ENCODE results near the gene AMPD2. TPM values are rescaled to one million over a fixed set of nuclear protein-coding genes. Genes with fewer than 3 reads are reported as not detected.
"Not testable (repeated sequence)": the region's sequence is repeated elsewhere in the genome, so short reads cannot be mapped to it uniquely, and the experiment has no call there.

The AMPD2 gene
- total RNA-seq, 1 donor from 2014 or later: 91.8 TPM

DNA sequence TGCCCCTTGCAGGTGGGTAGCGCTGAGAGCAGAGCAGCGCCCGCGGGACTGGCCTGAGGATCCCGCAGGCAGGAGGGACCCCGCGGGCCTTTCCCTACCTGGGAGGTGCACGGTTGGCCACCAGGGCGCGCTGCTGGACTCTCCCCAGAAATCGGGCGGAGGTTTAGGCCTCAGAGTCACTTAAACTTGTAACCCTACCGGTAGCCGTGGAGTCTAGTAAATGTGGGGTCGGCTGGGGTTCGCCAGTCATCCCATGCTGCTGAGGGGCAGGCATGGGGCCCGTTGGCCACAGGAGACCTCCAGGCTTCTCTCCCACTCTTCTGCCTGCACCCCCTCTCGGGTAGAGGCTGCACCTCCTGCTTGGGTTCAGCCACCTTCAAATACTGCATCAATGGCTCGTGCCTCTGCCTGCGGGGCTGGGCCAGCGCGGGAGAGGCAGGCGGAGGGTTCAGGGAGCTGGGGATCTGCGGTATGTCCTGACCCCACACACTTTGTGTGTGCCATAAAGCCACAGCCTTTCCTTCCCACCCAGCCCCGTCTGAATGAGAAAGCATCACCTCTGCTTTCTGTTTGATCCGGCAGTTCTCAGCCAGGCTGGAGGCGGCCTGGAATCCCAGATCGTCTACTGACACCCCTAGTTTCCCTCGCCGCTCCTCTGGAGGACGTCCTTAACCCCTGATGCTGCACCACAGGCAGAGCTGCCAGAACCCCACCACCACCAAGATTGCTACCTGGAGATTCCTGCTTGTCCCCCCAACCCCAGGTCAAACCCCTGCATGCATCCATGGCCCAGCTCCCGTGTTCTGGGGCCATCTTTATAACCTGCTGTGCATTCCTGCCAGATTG is 24.0 kb downstream of the AMPD2 start:
- intact Hi-C loops (cut with micrococcal nuclease): loop anchor here (1.0 to 5.0 kb wide), 4 partner anchors 44 to 341 kb away; partner anchors contain the start of genes AHCYL1, CSF1 and GSTM1

DNA sequence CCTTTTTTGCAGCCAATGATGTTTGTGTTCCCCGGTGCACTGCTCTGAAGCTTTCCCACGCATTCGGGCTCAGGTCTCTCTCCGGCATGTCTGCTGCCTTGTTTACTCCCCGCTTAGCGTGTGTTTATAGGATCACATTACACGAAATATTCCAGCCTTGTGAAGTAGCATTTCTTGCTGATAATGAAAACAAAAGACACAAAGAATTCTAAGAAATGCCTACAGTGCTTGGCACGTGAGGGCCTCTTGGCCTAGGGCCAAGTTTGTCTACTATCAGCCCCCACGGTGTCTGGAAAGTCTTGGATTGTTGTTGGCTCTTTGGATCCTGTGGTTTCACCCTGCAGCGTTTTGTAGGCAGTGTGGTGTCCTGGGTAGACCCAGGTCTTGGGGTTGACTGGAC is 25.0 kb downstream of the AMPD2 start:
- intact Hi-C loops (cut with micrococcal nuclease): loop anchor here (5.0 kb wide), 1 partner anchor 268 kb away; the partner anchor contains the start of gene CSF1

DNA sequence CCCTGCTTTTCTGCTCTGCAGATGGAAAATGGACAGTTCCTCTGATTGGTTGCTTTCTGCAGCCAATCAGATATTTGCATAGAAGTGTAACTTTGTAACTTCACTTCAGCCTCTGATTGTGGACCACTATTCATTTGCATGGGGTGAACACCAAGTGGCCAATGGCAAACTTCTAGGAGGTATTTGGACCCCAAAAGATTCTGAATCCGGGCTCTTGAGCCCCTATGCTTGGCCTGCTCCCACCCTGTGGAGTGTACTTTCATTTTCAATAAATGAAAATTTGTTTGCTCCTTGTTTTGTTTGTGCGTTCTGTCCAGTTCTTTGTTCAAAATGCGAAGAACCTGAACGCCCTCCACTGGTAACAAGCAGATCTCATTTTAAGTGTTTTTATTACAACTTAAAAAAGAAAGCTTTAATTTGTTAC is 29.9 kb downstream of the AMPD2 start:
- intact Hi-C loops (cut with micrococcal nuclease): no loop called here

- intact Hi-C loops (cut with micrococcal nuclease): no loop called here
Measured at GRCh38 chr1:109650609-109651008, 31.0 kb downstream of the AMPD2 start.

DNA sequence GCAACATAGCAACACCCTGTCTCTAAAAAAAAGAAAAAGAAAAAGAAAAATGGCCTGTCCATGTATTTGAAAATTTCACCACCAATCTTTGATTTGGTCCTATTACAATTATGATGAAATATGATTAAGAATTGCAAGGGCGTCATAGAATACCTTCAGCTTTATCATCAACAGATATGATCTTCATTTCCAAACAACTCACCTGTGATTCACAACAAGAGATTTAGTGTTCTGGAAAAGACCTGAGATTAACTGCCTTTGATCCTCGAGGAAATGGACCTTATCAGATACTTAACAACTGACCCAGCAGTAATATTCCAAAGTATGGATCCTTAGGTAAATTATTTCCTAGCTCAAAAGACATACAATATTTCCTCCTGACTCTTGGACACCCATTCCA is 32.8 kb downstream of the AMPD2 start:
- intact Hi-C loops (cut with micrococcal nuclease): no loop called here

DNA sequence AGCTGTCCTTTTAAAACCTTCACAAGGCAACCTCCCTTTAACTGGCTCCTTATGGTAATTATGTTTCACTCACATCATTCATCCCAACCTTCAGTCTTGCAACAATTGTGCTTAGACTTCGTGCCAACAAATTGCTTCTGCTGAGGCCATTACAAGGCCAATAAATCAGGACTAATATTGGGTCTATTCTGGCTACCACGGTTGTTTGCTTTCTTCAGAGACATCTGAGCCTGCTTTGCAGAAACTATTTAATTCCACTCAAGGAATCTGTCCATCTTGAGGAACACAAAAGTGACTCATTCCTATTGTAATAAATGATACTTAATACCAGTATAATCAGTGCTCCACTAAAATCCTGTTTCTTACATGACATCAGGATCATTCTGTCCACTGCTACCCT is 33.7 kb downstream of the AMPD2 start:
- intact Hi-C loops (cut with micrococcal nuclease): no loop called here

DNA sequence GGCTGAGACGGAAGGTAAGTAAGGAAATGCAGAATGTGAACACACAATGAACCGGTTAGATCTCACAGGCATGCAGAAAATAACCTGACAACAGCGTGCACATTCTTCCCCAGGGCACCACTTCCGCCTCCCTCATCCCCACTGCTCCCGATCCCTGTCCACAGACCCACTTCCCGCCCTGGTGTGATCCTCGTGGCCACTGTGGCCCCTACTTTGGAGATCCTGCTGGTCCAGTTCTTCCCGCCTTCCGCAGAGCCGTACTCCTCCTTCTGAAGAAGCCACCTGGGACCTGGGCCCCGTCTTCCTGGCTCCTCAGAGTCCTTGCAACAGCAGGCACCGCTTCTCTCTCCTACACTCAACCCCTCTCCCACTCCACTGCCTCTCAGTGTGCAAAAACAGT is 34.9 kb downstream of the AMPD2 start:
- intact Hi-C loops (cut with micrococcal nuclease): no loop called here

- intact Hi-C loops (cut with micrococcal nuclease): no loop called here
Measured at GRCh38 chr1:109655615-109656519, 36.2 kb downstream of the AMPD2 start, which contains the start of gene GSTM4. Gene GSTM4 (plus strand): TSS chr1:109656099. CDS start chr1:109656390, 291 bp downstream.

GRCh38 chr1:109657395-109657794 is 37.8 kb downstream of the AMPD2 start:
- intact Hi-C loops (cut with micrococcal nuclease): no loop called here

DNA sequence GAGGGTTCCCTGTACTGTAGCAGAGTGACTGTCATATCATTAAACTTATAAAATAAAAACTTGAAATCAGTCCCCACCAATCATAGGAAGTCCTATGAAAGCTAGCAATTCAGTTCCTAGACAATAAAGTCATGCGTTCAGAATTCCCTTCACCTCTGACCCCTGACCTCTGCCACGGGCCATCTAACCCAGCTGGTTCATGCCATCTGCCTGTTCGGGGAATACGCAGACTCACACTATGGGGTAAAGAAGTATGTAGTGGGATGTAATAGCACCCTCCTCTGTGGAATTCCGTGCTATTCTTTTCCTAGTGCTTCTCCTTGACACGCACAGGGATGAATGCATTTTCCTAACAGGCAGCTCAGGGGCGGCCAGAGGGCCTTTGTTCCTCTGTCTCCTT is 38.3 kb downstream of the AMPD2 start:
- intact Hi-C loops (cut with micrococcal nuclease): no loop called here

- intact Hi-C loops (cut with micrococcal nuclease): no loop called here
Measured at GRCh38 chr1:109658533-109659042, 39.0 kb downstream of the AMPD2 start.

DNA sequence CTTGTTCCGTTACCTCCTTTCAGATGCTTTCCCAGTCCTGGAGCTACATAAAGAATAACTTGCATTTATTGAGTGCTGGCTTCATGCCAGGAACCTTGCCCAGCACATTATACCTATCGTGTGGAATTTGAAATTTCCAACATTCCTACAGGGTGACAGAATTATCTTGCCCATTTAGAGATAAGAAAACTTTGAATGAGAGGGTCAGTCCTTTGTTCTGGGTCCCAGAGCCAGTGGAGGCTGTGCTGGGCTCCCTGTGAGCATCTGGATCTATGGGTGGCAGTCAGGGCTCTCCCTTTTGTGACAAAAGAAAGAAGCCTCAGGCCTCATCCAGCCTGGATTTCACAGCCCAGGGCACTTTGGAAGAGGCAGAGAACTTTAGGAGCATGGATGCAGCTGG is 39.5 kb downstream of the AMPD2 start:
- intact Hi-C loops (cut with micrococcal nuclease): no loop called here

GRCh38 chr1:109659997-109660690 is 40.5 kb downstream of the AMPD2 start:
- intact Hi-C loops (cut with micrococcal nuclease): no loop called here

DNA sequence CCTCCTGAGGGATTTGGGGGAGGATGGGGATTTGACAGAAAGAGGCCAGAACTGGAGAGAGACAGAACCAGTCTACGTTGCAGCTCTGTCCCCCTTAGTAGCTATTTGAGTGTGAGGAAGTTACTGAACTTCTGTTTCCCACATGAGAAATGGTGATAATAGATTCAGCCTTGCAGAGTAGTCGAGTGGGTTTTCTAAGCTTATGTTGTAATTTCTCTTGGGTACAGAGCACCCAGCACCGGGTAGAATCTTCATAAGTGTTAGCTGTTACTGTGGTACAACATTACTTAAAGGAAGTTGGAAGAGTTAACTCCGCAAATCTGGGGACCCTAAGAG is 41.0 kb downstream of the AMPD2 start:
- intact Hi-C loops (cut with micrococcal nuclease): not testable (repeated sequence)

GRCh38 chr1:109661391-109661790 is 41.8 kb downstream of the AMPD2 start:
- intact Hi-C loops (cut with micrococcal nuclease): no loop called here

GRCh38 chr1:109664671-109665070 is 45.0 kb downstream of the AMPD2 start:
- intact Hi-C loops (cut with micrococcal nuclease): no loop called here

DNA sequence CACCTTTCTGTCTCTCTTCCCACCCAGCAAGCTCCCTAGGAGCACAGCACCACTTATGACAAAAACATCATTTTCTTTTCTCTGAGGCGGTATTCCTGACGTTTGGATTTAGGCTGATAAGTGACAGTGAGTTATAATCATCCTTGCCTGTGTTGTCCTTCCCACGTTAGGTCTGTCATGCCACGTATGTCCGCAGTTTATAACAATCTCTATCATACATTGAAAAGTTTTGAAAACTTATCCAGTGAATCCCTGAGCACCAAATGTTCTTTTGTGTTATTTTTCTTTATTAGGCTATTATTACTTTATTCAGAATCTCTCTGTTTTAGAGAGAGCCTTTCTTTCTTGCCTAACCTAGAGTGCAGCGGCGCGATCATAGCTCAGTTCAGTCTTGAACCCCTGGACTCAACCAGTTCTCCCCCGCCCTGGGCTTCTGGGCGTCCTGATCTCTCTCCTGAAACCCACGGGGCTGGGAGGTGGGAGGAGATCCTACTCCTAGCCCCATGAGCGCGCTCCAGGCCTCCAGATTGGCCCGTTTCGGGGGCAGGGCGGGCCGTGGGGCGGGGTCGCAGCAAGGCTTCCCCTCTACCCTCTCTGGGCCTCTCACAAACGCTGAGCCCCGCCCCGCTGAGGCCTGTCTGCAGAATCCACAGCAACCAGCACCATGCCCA is 48.0 kb downstream of the AMPD2 start, which contains the start of gene GSTM2:
Gene GSTM2, plus strand, starts transcription at position 606 of the 671 bp plus-strand sequence. Its CDS starts 59 bp downstream, at position 665.
- intact Hi-C loops (cut with micrococcal nuclease): loop anchor here (2.0 kb wide), 1 partner anchor 21 kb away; no protein-coding TSS in a partner anchor

DNA sequence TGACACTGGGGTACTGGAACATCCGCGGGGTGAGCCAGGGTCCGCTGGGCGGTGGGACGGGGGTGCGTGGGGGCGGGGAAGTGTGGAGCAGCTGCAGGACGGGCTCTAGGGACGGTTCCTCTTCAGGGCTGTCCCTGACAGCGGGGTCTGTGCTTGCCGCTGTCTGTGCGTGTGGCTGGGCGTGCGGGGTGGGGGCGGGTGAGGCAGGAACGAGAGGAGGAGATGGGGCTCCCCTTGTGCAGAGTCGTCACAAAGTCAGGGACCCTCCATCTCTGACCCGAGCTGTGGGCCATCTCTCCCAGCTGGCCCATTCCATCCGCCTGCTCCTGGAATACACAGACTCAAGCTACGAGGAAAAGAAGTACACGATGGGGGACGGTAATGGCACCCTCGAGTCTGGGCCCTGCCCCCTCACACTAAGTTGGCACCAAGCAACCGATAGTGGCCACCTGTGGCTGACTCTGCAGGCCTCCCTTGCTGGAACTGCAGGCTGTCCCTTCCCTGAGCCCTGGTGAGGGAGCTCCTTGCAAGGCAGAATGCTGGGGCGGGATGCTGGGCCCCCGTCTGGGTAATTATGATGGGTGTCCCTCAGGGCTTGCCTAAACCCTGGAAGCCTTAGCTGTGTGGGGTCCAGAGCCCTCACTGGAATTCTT is 48.6 kb downstream of the AMPD2 start:
- intact Hi-C loops (cut with micrococcal nuclease): loop anchor here (2.0 kb wide), 1 partner anchor 21 kb away; no protein-coding TSS in a partner anchor

DNA sequence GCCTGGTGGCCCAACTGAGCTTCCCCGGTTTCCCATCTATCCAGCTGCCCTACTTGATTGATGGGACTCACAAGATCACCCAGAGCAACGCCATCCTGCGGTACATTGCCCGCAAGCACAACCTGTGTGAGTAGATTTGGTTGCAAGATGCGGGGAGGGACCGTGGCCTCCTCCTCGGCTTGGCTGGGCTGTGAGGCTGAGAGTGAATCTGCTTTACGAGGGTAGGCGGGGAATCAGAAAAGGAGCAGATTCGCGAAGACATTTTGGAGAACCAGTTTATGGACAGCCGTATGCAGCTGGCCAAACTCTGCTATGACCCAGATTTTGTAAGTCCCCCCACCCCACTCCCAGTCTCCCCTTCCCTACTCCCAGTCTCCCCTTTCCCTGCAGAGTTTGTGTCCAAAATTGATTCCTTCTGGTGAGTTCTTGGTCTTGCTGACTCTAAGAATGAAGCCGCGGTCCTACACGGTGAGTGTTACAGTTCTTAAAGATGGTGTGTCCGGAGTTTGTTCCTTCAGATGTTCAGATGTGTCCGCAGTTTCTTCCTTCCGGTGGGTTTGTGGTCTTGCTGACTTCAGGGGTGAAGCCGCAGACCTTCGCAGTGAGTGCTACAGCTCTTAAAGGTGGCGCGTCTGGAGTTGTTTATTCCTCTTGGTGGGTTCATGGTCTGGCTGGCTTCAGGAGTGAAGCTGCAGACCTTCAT is 49.8 kb downstream of the AMPD2 start:
- intact Hi-C loops (cut with micrococcal nuclease): loop anchor here (2.0 kb wide), 1 partner anchor 19 kb away; no protein-coding TSS in a partner anchor
